ENCODE results near the gene TMEM63A. TPM values are rescaled to one million over a fixed set of nuclear protein-coding genes. Genes with fewer than 3 reads are reported as not detected.

TMEM63A gene
- polyA plus RNA-seq, 2 of the 4 experiments (the other 2 are of a cell fraction) = 7.5 to 9.5 TPM

DNA sequence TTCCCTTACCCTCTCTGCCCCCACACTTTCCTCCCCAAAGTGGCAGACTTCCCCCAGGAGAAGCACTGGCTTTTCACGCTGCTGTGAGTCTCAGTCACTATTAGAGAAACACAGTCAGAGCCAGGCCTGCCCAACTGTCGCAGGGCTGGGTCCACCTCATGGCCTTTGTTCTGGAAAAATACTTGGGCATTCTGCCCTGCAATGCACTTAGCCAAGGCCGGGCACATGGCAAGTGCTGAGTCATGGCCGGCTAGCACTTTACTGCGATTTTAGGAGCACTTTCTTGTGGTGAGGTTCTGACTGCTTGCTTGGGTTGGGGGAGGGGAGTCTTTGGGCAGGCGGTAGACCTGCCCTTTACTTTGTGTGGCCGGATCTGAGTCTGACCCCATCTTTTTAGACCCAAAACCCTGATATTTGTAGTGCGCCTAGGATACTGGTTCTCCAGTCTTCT, 64.5 kb downstream of the TMEM63A start (continued):
- TF ChIP-seq RFX5 (IDR thresholded peaks at IDR 0.05) (no peak), ZC3H11A (IDR thresholded peaks at IDR 0.05) (no peak), CHD2 (IDR thresholded peaks at IDR 0.05; ENCODE audit: low read length, partially characterized antibody) (no peak)
- TF ChIP-seq, protein P1, sequence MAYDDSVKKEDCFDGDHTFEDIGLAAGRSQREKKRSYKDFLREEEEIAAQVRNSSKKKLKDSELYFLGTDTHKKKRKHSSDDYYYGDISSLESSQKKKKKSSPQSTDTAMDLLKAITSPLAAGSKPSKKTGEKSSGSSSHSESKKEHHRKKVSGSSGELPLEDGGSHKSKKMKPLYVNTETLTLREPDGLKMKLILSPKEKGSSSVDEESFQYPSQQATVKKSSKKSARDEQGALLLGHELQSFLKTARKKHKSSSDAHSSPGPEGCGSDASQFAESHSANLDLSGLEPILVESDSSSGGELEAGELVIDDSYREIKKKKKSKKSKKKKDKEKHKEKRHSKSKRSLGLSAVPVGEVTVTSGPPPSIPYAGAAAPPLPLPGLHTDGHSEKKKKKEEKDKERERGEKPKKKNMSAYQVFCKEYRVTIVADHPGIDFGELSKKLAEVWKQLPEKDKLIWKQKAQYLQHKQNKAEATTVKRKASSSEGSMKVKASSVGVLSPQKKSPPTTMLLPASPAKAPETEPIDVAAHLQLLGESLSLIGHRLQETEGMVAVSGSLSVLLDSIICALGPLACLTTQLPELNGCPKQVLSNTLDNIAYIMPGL (CRISPR knock-in tag; IDR thresholded peaks at IDR 0.05; ENCODE audit: borderline replicate concordance) = peak; percentile 83; the same call in 1 of the 2 replicates

DNA sequence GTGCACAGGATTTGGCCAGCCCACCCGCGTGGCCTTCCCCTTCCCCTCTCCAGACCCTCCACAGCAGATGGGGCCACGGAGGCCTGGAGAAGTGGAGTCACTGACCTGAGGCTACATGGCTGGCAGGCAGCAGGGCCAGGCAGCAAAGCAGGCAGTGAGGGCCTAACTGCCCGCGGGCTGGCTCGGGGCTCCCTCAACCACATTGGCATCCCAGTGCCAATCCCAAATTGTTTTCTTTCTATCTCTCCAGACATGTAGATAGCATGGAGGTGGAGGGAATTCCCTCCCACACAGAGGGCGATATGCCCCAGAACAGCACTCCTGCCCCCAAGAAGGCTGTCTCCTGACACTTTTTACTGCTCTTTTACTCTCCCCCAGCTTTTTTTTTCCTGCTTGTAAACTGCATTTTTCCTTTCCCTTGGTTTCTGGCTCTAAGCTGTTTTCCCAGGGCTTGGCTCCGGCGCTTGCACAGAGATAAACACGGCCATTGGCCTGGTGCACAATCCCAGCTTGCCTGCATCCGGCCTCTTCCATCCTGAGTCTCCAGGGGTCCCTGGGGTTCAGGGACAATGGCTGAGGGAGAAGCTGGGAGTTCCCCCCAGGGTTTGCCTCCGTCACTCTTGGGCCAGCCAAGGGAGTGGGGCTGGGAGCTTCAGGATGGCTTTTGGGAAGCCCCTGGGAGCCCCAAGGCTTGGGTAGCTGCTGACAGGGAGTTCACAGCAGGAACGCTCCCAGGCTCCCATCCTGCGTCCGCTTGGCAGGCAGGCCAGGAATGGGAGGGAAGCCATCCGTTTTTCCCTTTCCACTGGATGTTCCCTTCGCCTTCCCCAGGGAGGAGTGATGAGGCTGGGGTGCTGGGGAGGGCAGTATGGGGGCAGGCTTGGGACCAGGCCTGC, 65.3 kb downstream of the TMEM63A start:
- no peak overlapping the region for H3K4me3 ChIP-seq
- peak overlapping the region; percentile 96 to 99 for H3K27ac ChIP-seq
- H3K4me1 ChIP-seq = peaks cover 94% of the 10 kb centered on the region
- no peak for DNase-seq (ENCODE audit: low read depth in 1 of 2, low spot score in 1 of 2)
- H3K9me3 ChIP-seq = no peaks in the 10 kb centered on the region
- peak overlapping the region; percentile 45 for H3K4me2 ChIP-seq
- FAIRE-seq = no peak
- CTCF ChIA-PET = interaction anchor here (1.4 kb wide), 1 partner anchor 342 kb away, joined by 12 read pairs; no protein-coding TSS in a partner anchor
- WGBS (ENCODE audit: missing lambda C conversion rate) = 90% methylated on average over 17 of the region's 17 CpGs
- POLR2A ChIA-PET = no interaction called here
- no peak for ATAC-seq
- TF ChIP-seq MAZ (IDR thresholded peaks at IDR 0.05; ENCODE audit: borderline replicate concordance, low read depth, low read length) (no peak), PHF8 (IDR thresholded peaks at IDR 0.05; ENCODE audit: borderline replicate concordance, low read depth) (no peak), CBX2 (IDR thresholded peaks at IDR 0.05; ENCODE audit: borderline replicate concordance, low read depth) (no peak)

DNA sequence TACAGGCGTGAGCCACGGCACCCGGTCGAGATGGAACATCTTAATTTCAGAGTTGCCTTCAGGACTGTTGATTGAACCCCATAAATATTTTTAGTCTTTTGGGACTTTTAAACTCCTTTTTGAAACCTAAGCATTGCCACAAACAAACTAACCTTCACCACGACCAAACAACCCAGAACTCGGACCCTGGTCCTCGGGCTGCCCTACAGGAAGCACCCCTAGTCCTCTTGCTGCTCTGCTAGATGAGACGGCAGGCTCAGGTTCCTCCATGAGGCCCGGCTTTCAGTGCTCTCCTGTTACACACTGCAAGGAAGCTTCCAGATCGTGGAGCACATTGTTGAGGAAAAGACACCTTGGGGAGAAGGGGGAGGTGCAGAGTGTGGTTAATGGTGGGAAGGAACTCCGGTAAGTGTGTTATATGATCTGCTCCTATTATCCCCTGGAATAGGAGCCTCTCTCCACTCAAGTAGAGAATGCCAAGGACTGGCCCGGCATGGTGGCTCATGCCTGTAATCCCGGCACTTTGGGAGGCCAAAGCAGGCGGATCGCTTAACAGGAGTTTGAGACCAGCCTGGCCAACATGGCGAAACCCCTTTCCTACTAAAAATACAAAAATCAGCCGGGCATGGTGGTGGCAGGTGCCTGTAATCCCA, 66.5 kb downstream of the TMEM63A start:
- Histone ChIP-seq H3K4me3 (no peak overlapping the region), H3K4me2 (no peak overlapping the region), H3K9me3 (no peaks in the 10 kb centered on the region), H3K27ac (peak overlapping the region; percentile 96 to 99), H3K4me1 (peaks cover 91% of the 10 kb centered on the region)
- TF ChIP-seq MAFK (IDR thresholded peaks at IDR 0.05; ENCODE audit: partially characterized antibody) = no peak
- no peak for TF ChIP-seq TFCP2L1 (CRISPR knock-in tag; IDR thresholded peaks at IDR 0.05)
- no peak for TF ChIP-seq PHF8 (IDR thresholded peaks at IDR 0.05; ENCODE audit: borderline replicate concordance, low read depth)
- TF ChIP-seq NPAS2 (CRISPR knock-in tag; IDR thresholded peaks at IDR 0.05; ENCODE audit: borderline replicate concordance) = no peak
- TF ChIP-seq FOSB (CRISPR knock-in tag; IDR thresholded peaks at IDR 0.05) = no peak
- no peak for TF ChIP-seq ZSCAN20 (CRISPR knock-in tag; IDR thresholded peaks at IDR 0.05)
- TF ChIP-seq ZC3H11A (IDR thresholded peaks at IDR 0.05) = no peak
- TF ChIP-seq, protein P1 (CRISPR knock-in tag; IDR thresholded peaks at IDR 0.05; ENCODE audit: borderline replicate concordance) = no peak
- TF ChIP-seq, protein P2, sequence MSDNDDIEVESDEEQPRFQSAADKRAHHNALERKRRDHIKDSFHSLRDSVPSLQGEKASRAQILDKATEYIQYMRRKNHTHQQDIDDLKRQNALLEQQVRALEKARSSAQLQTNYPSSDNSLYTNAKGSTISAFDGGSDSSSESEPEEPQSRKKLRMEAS (IDR thresholded peaks at IDR 0.05) = no peak
- TF ChIP-seq FOXS1 (CRISPR knock-in tag; IDR thresholded peaks at IDR 0.05) = no peak
- TF ChIP-seq KDM1A (IDR thresholded peaks at IDR 0.05; ENCODE audit: low read depth) = no peak
- TF ChIP-seq ESRRA (IDR thresholded peaks at IDR 0.05; ENCODE audit: borderline replicate concordance, low read length) = no peak
- TF ChIP-seq, protein P3, sequence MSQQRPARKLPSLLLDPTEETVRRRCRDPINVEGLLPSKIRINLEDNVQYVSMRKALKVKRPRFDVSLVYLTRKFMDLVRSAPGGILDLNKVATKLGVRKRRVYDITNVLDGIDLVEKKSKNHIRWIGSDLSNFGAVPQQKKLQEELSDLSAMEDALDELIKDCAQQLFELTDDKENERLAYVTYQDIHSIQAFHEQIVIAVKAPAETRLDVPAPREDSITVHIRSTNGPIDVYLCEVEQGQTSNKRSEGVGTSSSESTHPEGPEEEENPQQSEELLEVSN (IDR thresholded peaks at IDR 0.05; ENCODE audit: borderline replicate concordance, low read depth) = no peak
- TF ChIP-seq HOXB13 (CRISPR knock-in tag; IDR thresholded peaks at IDR 0.05; ENCODE audit: low read depth) = no peak
- no peak for TF ChIP-seq JUNB (IDR thresholded peaks at IDR 0.05)
- no peak for TF ChIP-seq HOXA7 (CRISPR knock-in tag; IDR thresholded peaks at IDR 0.05)
- TF ChIP-seq EHMT2 (IDR thresholded peaks at IDR 0.05; ENCODE audit: low read depth) = no peak
- no peak for TF ChIP-seq RARB (CRISPR knock-in tag; IDR thresholded peaks at IDR 0.05)
- TF ChIP-seq, protein P4, sequence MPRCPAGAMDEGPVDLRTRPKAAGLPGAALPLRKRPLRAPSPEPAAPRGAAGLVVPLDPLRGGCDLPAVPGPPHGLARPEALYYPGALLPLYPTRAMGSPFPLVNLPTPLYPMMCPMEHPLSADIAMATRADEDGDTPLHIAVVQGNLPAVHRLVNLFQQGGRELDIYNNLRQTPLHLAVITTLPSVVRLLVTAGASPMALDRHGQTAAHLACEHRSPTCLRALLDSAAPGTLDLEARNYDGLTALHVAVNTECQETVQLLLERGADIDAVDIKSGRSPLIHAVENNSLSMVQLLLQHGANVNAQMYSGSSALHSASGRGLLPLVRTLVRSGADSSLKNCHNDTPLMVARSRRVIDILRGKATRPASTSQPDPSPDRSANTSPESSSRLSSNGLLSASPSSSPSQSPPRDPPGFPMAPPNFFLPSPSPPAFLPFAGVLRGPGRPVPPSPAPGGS (IDR thresholded peaks at IDR 0.05) = no peak
- TF ChIP-seq HOXB5 (CRISPR knock-in tag; IDR thresholded peaks at IDR 0.05) = no peak
- ATAC-seq = no peak
- FAIRE-seq = no peak
- POLR2A ChIA-PET = interaction anchor here (1.3 kb wide), 1 partner anchor 30 kb away, joined by 3 read pairs; no protein-coding TSS in a partner anchor
- no peak for DNase-seq (ENCODE audit: low read depth in 1 of 2, low spot score in 1 of 2)
- CTCF ChIA-PET = interaction anchor here (0.6 to 7.2 kb wide), 3 partner anchors 14 to 337 kb away, joined by 3 to 77 read pairs (median 5); no protein-coding TSS in a partner anchor
- WGBS (ENCODE audit: missing lambda C conversion rate) = 83% methylated on average over 17 of the region's 17 CpGs
